Caco-2 (cell line): ENCODE measurements around the gene MINDY4B. TPM values are rescaled to one million over a fixed set of nuclear protein-coding genes. Genes with fewer than 3 reads are reported as not detected.

Source experiments
- BruUV-seq: library from RNA; stranded (reverse); fragments of 400-500 nt; replicated peaks from 2 replicates; lab custom pipeline; 2021; lab: Mats Ljungman, UMichigan
- CTCF ChIA-PET: fragments of 300-600 bp; sonication (Branson Sonifier 250); formaldehyde crosslinking; loops from one replicate; lab custom pipeline; 2022; ENCODE audit warnings: antibody characterized with exemption; lab: Charles Lee
- POLR2A ChIA-PET: fragments of 300-600 bp; sonication (Branson Sonifier 250); formaldehyde crosslinking; loops from one replicate; lab custom pipeline; 2022; ENCODE audit warnings: antibody characterized with exemption; lab: Charles Lee
- DNase-seq, 2 experiments: peaks; one replicate each; pipeline versions ENCODE4 v3.0.0 to v3.0.0-alpha.2; 2020 to 2022
- H3K27me3 ChIP-seq: replicated peaks from 2 replicates; pipeline ENCODE4 v1.6.0; 2011; ENCODE audit warnings: low read length; ENCODE audit not compliant: control insufficient read depth, insufficient read depth
- H3K36me3 ChIP-seq: 2 replicates; pipeline ENCODE4 v1.5.1; 2011; ENCODE audit warnings: low read length; ENCODE audit not compliant: control insufficient read depth, insufficient read depth
- H3K4me1 ChIP-seq: fragments of 250-450 bp; sonication (Bioruptor Pico); 2 replicates; pipeline ENCODE4 v1.5.1; 2020; ENCODE audit warnings: mild to moderate bottlenecking
- H3K4me3 ChIP-seq: 2 replicates; pipeline ENCODE4 v1.5.1; 2011; ENCODE audit warnings: low read depth, mild to moderate bottlenecking, control low read depth, low read length
- H3K9me3 ChIP-seq: fragments of 250-450 bp; sonication (Bioruptor Pico); 2 replicates; pipeline ENCODE4 v1.5.1; 2020; ENCODE audit warnings: mild to moderate bottlenecking, moderate library complexity
- H3K27ac Mint-ChIP-seq: one replicate; pipeline ENCODE4 v1.8.0; 2022; ENCODE audit warnings: mixed read lengths; ENCODE audit not compliant: unreplicated experiment
- H3K27me3 Mint-ChIP-seq: one replicate; pipeline ENCODE4 v1.8.0; 2022; ENCODE audit warnings: mixed read lengths; ENCODE audit not compliant: insufficient read depth, unreplicated experiment
- H3K36me3 Mint-ChIP-seq: one replicate; pipeline ENCODE4 v1.8.0; 2022; ENCODE audit warnings: mild to moderate bottlenecking, mixed read lengths; ENCODE audit not compliant: insufficient read depth, unreplicated experiment
- H3K4me1 Mint-ChIP-seq: one replicate; pipeline ENCODE4 v1.8.0; 2022; ENCODE audit warnings: low read depth, mixed read lengths; ENCODE audit not compliant: unreplicated experiment
- H3K4me3 Mint-ChIP-seq: one replicate; pipeline ENCODE4 v1.8.0; 2022; ENCODE audit warnings: mild to moderate bottlenecking, moderate library complexity, mixed read lengths; ENCODE audit not compliant: unreplicated experiment
- H3K9me3 Mint-ChIP-seq: one replicate; pipeline ENCODE4 v1.8.0; 2022; ENCODE audit warnings: mixed read lengths; ENCODE audit not compliant: unreplicated experiment
- intact Hi-C: fragments of 100-400 bp; cut with micrococcal nuclease; formaldehyde crosslinking; loops from one replicate; pipeline ENCODE4 v1.10.0; 2022; ENCODE audit not compliant: unreplicated experiment
- total RNA-seq: library from RNA; stranded (reverse); gene quantifications from 2 replicates; pipeline ENCODE4 v1.2.3, GENCODE V29; 2022
- TF ChIP-seq, protein P1 (sequence below), 2 experiments: fragments of 200-600 bp in 1 of 2; IDR thresholded peaks; 1 replicate in 1 of 2; 2 replicates in 1 of 2; pipeline versions ENCODE4 v1.5.1 to v1.8.0; 2011 to 2022; ENCODE audit warnings: antibody characterized with exemption in 1 of 2, control low read depth in 1 of 2, inconsistent platforms in 1 of 2, low read depth in 1 of 2, low read length in 1 of 2, mild to moderate bottlenecking in 1 of 2, moderate library complexity in 1 of 2; ENCODE audit not compliant: insufficient read depth in 1 of 2, severe bottlenecking in 1 of 2, unreplicated experiment in 1 of 2

The MINDY4B gene
- total RNA-seq, 1 experiment from 2014 or later = not detected

DNA sequence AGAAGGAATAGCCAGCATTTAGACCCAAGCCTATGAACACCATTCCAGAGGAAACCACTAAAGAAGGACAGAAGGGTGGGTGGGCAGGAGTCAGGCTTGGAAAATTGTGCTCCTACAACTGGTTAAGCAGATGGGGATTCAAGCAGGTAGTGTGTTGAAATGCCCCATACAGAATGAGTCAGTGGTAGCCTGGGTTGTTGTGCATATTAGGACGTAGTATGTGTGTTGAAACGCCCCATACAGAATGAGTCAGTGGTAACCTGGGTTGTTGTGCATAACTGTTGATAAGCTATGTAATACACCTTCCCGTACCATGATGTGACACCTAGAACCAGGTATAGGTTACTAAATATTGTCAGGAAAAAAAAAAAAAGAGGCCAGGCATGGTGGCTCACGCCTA is 34.0 kb downstream of the MINDY4B start:
- no peaks in the 10 kb centered on the region for H3K4me1 Mint-ChIP-seq
- BruUV-seq = no TSS peak
- no peak overlapping the region for H3K4me3 Mint-ChIP-seq
- H3K36me3 Mint-ChIP-seq = no peaks in the 10 kb centered on the region
- peaks cover 9% of the 10 kb centered on the region for H3K27me3 Mint-ChIP-seq
- ChIA-PET POLR2A (no interaction called here), CTCF (no interaction called here)
- no peaks in the 10 kb centered on the region for H3K9me3 ChIP-seq
- TF ChIP-seq, protein P1, sequence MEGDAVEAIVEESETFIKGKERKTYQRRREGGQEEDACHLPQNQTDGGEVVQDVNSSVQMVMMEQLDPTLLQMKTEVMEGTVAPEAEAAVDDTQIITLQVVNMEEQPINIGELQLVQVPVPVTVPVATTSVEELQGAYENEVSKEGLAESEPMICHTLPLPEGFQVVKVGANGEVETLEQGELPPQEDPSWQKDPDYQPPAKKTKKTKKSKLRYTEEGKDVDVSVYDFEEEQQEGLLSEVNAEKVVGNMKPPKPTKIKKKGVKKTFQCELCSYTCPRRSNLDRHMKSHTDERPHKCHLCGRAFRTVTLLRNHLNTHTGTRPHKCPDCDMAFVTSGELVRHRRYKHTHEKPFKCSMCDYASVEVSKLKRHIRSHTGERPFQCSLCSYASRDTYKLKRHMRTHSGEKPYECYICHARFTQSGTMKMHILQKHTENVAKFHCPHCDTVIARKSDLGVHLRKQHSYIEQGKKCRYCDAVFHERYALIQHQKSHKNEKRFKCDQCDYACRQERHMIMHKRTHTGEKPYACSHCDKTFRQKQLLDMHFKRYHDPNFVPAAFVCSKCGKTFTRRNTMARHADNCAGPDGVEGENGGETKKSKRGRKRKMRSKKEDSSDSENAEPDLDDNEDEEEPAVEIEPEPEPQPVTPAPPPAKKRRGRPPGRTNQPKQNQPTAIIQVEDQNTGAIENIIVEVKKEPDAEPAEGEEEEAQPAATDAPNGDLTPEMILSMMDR (IDR thresholded peaks at IDR 0.05; ENCODE audit: insufficient read depth in 1 of 2, low read depth in 1 of 2, low read length in 1 of 2, severe bottlenecking in 1 of 2, unreplicated experiment in 1 of 2) = no peak
- H3K27ac Mint-ChIP-seq = no peak overlapping the region
- H3K9me3 Mint-ChIP-seq = no peaks in the 10 kb centered on the region
- intact Hi-C loops = no loop called here
- no peaks in the 10 kb centered on the region for H3K4me1 ChIP-seq
- no peak for DNase-seq
- no peaks in the 10 kb centered on the region for H3K27me3 ChIP-seq
- no peak overlapping the region for H3K4me3 ChIP-seq
- H3K36me3 ChIP-seq = no peaks in the 10 kb centered on the region

DNA sequence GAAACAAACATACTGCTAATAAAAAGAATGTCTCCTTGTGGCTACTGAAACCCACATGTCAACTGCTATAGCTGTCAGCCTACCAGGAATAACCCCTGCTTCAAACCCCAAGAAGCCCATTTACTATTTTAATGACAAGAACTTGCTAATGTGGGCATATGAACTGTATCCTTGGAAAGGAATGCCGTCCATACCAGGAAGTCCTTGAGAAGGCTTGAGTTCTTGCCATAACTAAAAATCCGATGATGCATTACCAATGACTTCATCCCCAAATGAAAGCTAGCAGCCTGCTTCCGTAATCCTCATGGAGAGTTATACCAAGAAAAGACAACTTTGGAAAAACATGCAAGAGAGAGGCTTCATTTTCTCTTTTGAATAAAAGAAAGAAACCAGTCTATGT is 34.8 kb downstream of the MINDY4B start:
- no peak overlapping the region for H3K27ac Mint-ChIP-seq
- peaks cover 11% of the 10 kb centered on the region for H3K27me3 Mint-ChIP-seq
- no peaks in the 10 kb centered on the region for H3K36me3 Mint-ChIP-seq
- CTCF ChIA-PET = no interaction called here
- Histone ChIP-seq H3K36me3 (no peaks in the 10 kb centered on the region), H3K4me1 (no peaks in the 10 kb centered on the region), H3K9me3 (no peaks in the 10 kb centered on the region), H3K4me3 (no peak overlapping the region), H3K27me3 (no peaks in the 10 kb centered on the region)
- TF ChIP-seq, protein P1 (IDR thresholded peaks at IDR 0.05; ENCODE audit: insufficient read depth in 1 of 2, low read depth in 1 of 2, low read length in 1 of 2, severe bottlenecking in 1 of 2, unreplicated experiment in 1 of 2) = no peak
- no peaks in the 10 kb centered on the region for H3K9me3 Mint-ChIP-seq
- DNase-seq = no peak
- no peak overlapping the region for H3K4me3 Mint-ChIP-seq
- intact Hi-C loops = no loop called here
- POLR2A ChIA-PET = no interaction called here
- no peaks in the 10 kb centered on the region for H3K4me1 Mint-ChIP-seq
- BruUV-seq = no TSS peak

DNA sequence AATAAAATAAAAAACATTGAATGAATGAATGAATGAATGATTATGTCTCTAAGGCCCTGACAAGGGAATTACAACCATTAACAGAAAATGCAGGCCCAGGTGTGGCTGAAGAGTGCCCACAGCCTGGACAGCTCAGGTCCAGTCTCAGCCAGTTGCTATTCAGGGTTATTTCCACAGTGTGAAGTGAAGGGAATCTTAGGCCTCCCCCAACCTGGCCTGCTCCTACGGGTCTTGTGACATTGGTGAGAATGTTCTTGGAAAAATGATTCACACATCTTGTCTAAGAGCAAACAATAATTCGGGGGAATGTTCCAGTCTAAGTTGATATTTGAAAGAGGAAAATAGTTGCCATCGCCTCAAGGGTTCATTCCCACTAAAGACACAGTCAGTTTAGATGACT is 37.0 kb downstream of the MINDY4B start:
- Histone ChIP-seq H3K4me3 (no peak overlapping the region), H3K4me1 (no peaks in the 10 kb centered on the region), H3K36me3 (no peaks in the 10 kb centered on the region), H3K27me3 (no peaks in the 10 kb centered on the region), H3K9me3 (no peaks in the 10 kb centered on the region)
- BruUV-seq = no TSS peak
- TF ChIP-seq, protein P1 (IDR thresholded peaks at IDR 0.05; ENCODE audit: insufficient read depth in 1 of 2, low read depth in 1 of 2, low read length in 1 of 2, severe bottlenecking in 1 of 2, unreplicated experiment in 1 of 2) = no peak
- intact Hi-C loops = no loop called here
- no peaks in the 10 kb centered on the region for H3K36me3 Mint-ChIP-seq
- no peak for DNase-seq
- CTCF ChIA-PET = no interaction called here
- no peaks in the 10 kb centered on the region for H3K9me3 Mint-ChIP-seq
- no peak overlapping the region for H3K27ac Mint-ChIP-seq
- H3K27me3 Mint-ChIP-seq = peaks cover 18% of the 10 kb centered on the region
- no peak overlapping the region for H3K4me3 Mint-ChIP-seq
- H3K4me1 Mint-ChIP-seq = no peaks in the 10 kb centered on the region
- POLR2A ChIA-PET = no interaction called here
